Neural crest cell (in vitro differentiated cells): ENCODE data around the gene ALK. TPM values are rescaled to one million over a fixed set of nuclear protein-coding genes. Genes with fewer than 3 reads are reported as not detected.

ENCODE experiments used
- DNase-seq: peaks from one replicate; pipeline ENCODE4 v3.0.0; 2021; ENCODE audit warnings: low read depth, mixed read lengths, low spot score
- H3K27ac Mint-ChIP-seq: one replicate; pipeline ENCODE4 v1.8.0; 2021; ENCODE audit warnings: mild to moderate bottlenecking, mixed read lengths; ENCODE audit not compliant: unreplicated experiment
- H3K27me3 Mint-ChIP-seq: 2 replicates; pipeline ENCODE4 v1.8.0; 2021; ENCODE audit warnings: low read depth, mild to moderate bottlenecking, mixed read lengths
- H3K36me3 Mint-ChIP-seq: 2 replicates; pipeline ENCODE4 v1.8.0; 2021; ENCODE audit warnings: low read depth, mild to moderate bottlenecking, mixed read lengths
- H3K4me1 Mint-ChIP-seq: 2 replicates; pipeline ENCODE4 v1.8.0; 2021; ENCODE audit warnings: mixed read lengths
- H3K4me3 Mint-ChIP-seq: one replicate; pipeline ENCODE4 v1.8.0; 2021; ENCODE audit warnings: mild to moderate bottlenecking, mixed read lengths
- H3K9me3 Mint-ChIP-seq: 2 replicates; pipeline ENCODE4 v1.8.0; 2021; ENCODE audit warnings: mixed read lengths
- CTCF ChIP-seq: fragments of 200-600 bp; sonication (generic); conservative IDR thresholded peaks from 2 replicates; pipeline ENCODE4 v1.5.0; 2021; ENCODE audit warnings: antibody characterized with exemption, mild to moderate bottlenecking
- total RNA-seq: library from RNA; stranded (reverse); gene quantifications from 2 replicates; pipeline ENCODE4 v1.2.1, GENCODE V29; 2021

The ALK gene
- total RNA-seq, 1 donor from 2014 or later = 2.0 TPM

- H3K9me3 Mint-ChIP-seq = no peaks in the 10 kb centered on the region
- no peaks in the 10 kb centered on the region for H3K27me3 Mint-ChIP-seq
- H3K4me3 Mint-ChIP-seq = no peak overlapping the region
- H3K4me1 Mint-ChIP-seq = no peaks in the 10 kb centered on the region
- no peak for DNase-seq
- no peak for TF ChIP-seq CTCF
- no peaks in the 10 kb centered on the region for H3K36me3 Mint-ChIP-seq
- H3K27ac Mint-ChIP-seq = no peak overlapping the region
Observed at GRCh38 chr2:29560030-29560429, 361.4 kb downstream of the ALK start.

GRCh38 chr2:29559578-29559977 is 361.8 kb downstream of the ALK start:
- H3K9me3 Mint-ChIP-seq = no peaks in the 10 kb centered on the region
- no peaks in the 10 kb centered on the region for H3K27me3 Mint-ChIP-seq
- TF ChIP-seq CTCF = no peak
- H3K27ac Mint-ChIP-seq = no peak overlapping the region
- no peak for DNase-seq
- H3K36me3 Mint-ChIP-seq = no peaks in the 10 kb centered on the region
- H3K4me3 Mint-ChIP-seq = no peak overlapping the region
- H3K4me1 Mint-ChIP-seq = no peaks in the 10 kb centered on the region

- Mint-ChIP-seq H3K36me3 (no peaks in the 10 kb centered on the region), H3K9me3 (no peaks in the 10 kb centered on the region), H3K4me1 (no peaks in the 10 kb centered on the region), H3K27me3 (no peaks in the 10 kb centered on the region), H3K27ac (no peak overlapping the region), H3K4me3 (no peak overlapping the region)
- DNase-seq = no peak
- no peak for TF ChIP-seq CTCF
Observed at GRCh38 chr2:29558097-29558496, 363.3 kb downstream of the ALK start.

GRCh38 chr2:29557268-29557667 is 364.1 kb downstream of the ALK start:
- TF ChIP-seq CTCF = no peak
- no peak for DNase-seq
- H3K36me3 Mint-ChIP-seq = no peaks in the 10 kb centered on the region
- H3K4me1 Mint-ChIP-seq = no peaks in the 10 kb centered on the region
- H3K9me3 Mint-ChIP-seq = no peaks in the 10 kb centered on the region
- no peaks in the 10 kb centered on the region for H3K27me3 Mint-ChIP-seq
- H3K27ac Mint-ChIP-seq = no peak overlapping the region
- no peak overlapping the region for H3K4me3 Mint-ChIP-seq

GRCh38 chr2:29549069-29549380 is 372.4 kb downstream of the ALK start:
- no peaks in the 10 kb centered on the region for H3K27me3 Mint-ChIP-seq
- H3K4me1 Mint-ChIP-seq = no peaks in the 10 kb centered on the region
- no peak for DNase-seq
- H3K36me3 Mint-ChIP-seq = no peaks in the 10 kb centered on the region
- no peak overlapping the region for H3K4me3 Mint-ChIP-seq
- H3K9me3 Mint-ChIP-seq = no peaks in the 10 kb centered on the region
- TF ChIP-seq CTCF = no peak
- H3K27ac Mint-ChIP-seq = no peak overlapping the region

- Mint-ChIP-seq H3K4me3 (no peak overlapping the region), H3K36me3 (no peaks in the 10 kb centered on the region), H3K27ac (no peak overlapping the region), H3K4me1 (no peaks in the 10 kb centered on the region), H3K27me3 (no peaks in the 10 kb centered on the region), H3K9me3 (no peaks in the 10 kb centered on the region)
- no peak for TF ChIP-seq CTCF
- DNase-seq = no peak
Observed at GRCh38 chr2:29544917-29545316, 376.5 kb downstream of the ALK start.
